Measurements from ENCODE around the gene PPM1B. TPM values are rescaled to one million over a fixed set of nuclear protein-coding genes. Genes with fewer than 3 reads are reported as not detected.
"Not testable (repeated sequence)": the region's sequence is repeated elsewhere in the genome, so short reads cannot be mapped to it uniquely, and the experiment has no call there.

Gene PPM1B
- total RNA-seq, 4 donors from 2014 or later, result 73.5 to 124 (median 101) TPM

GRCh38 chr2:44126106-44126797 is 42.4 kb upstream of the PPM1B start:
- intact Hi-C loops (cut with DNase I; ENCODE audit: low total_unique reads), result loop anchor here (5.0 kb wide), 1 partner anchor 39 kb away; no protein-coding TSS in a partner anchor
- TF ChIP-seq POLR2A (IDR thresholded peaks at IDR 0.05) (peak; percentile 8 to 19), CTCF (IDR thresholded peaks at IDR 0.05 in 4 of 5, conservative IDR thresholded peaks at IDR 0.05 in 1 of 5) (no peak)
- Histone ChIP-seq H3K36me3 (no peaks in the 10 kb centered on the region), H3K27ac (peak overlapping the region; percentile 83 to 90 (median 89)), H3K4me1 (peaks cover 29 to 34% of the 10 kb centered on the region in 2 donors), H3K27me3 (no peaks in the 10 kb centered on the region), H3K9me3 (no peaks in the 10 kb centered on the region), H3K4me3 (peak overlapping the region in 1 of 4 donors; percentile 16)
- peak; percentile 72 to 79 for DNase-seq
- peak; percentile 85 to 88 for ATAC-seq
- in situ Hi-C loops (cut with MboI; ENCODE audit: low sequenced_read_pairs in 4 of 4), result no loop called here

DNA sequence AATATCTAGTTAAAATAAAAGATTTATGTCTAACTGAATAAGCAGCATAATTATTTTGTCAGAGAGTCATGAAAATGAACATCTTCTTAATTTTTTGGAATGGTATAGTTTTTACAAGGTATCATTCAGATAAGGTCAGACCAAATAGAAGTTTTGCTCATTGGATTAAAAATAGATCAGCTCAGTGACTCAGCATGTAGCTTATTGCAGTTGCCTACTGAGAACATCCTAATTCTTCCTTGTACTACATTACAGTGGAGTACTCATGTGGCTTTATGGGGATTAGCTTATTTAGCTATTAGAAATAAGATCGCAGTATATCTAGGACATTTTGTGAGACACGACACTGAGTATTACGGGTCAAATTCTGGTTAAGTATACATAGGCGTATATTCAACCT is 38.2 kb upstream of the PPM1B start:
- Histone ChIP-seq H3K36me3 (no peaks in the 10 kb centered on the region), H3K27ac (peak overlapping the region; percentile 80 to 89 (median 86)), H3K4me1 (peaks cover 29 to 38% of the 10 kb centered on the region in 2 donors), H3K9me3 (no peaks in the 10 kb centered on the region), H3K4me3 (peak overlapping the region in 1 of 4 donors; percentile 14), H3K27me3 (no peaks in the 10 kb centered on the region)
- ATAC-seq (peak; percentile 75 to 76), DNase-seq (no peak)
- in situ Hi-C loops (cut with MboI; ENCODE audit: low sequenced_read_pairs in 4 of 4), result no loop called here
- TF ChIP-seq POLR2A (IDR thresholded peaks at IDR 0.05), result peak in 1 of 2 donors; percentile 17
- no peak for TF ChIP-seq CTCF (IDR thresholded peaks at IDR 0.05 in 4 of 5, conservative IDR thresholded peaks at IDR 0.05 in 1 of 5)
- intact Hi-C loops (cut with DNase I; ENCODE audit: low total_unique reads), result no loop called here

- ATAC-seq (peak in 1 of 2 donors; percentile 19), DNase-seq (no peak)
- Histone ChIP-seq H3K27ac (peak overlapping the region; percentile 80 to 89 (median 86)), H3K36me3 (no peaks in the 10 kb centered on the region), H3K9me3 (no peaks in the 10 kb centered on the region), H3K4me1 (peaks cover 34 to 39% of the 10 kb centered on the region in 2 donors), H3K4me3 (peak overlapping the region in 1 of 4 donors; percentile 14), H3K27me3 (no peaks in the 10 kb centered on the region)
- in situ Hi-C loops (cut with MboI; ENCODE audit: low sequenced_read_pairs in 4 of 4), result no loop called here
- intact Hi-C loops (cut with DNase I; ENCODE audit: low total_unique reads), result no loop called here
- TF ChIP-seq POLR2A (IDR thresholded peaks at IDR 0.05) (no peak), CTCF (IDR thresholded peaks at IDR 0.05 in 4 of 5, conservative IDR thresholded peaks at IDR 0.05 in 1 of 5) (no peak)
Measured at GRCh38 chr2:44131177-44131576, 37.5 kb upstream of the PPM1B start.

DNA sequence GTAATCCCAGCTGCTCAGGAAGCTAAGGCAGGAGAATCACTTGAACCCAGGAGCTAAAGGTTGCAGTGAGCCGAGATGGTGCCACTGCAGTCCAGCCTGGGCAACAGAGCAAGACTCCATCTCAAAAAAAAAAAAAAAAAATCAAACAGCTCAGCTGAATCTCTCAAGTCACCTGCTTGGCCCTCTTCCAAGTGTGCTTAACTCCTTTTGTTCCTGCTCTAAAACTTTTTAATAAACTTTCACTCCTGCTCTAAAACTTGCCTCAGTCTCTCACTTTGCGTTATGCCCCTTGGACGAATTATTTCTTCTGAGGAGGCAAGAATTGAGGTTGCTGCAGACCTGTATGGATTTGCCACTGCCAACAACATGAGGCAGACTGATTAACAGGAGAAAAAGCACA is 35.1 kb upstream of the PPM1B start:
- intact Hi-C loops (cut with DNase I; ENCODE audit: low total_unique reads); ATAC-seq: not testable (repeated sequence)

GRCh38 chr2:44134848-44135247 is 33.8 kb upstream of the PPM1B start:
- TF ChIP-seq POLR2A (IDR thresholded peaks at IDR 0.05), result no peak
- TF ChIP-seq CTCF (IDR thresholded peaks at IDR 0.05 in 4 of 5, conservative IDR thresholded peaks at IDR 0.05 in 1 of 5), result no peak
- peaks cover 21 to 27% of the 10 kb centered on the region in 2 donors for H3K4me1 ChIP-seq
- H3K36me3 ChIP-seq, result no peaks in the 10 kb centered on the region
- no peak for DNase-seq
- H3K4me3 ChIP-seq, result no peak overlapping the region
- H3K27ac ChIP-seq, result no peak overlapping the region
- H3K27me3 ChIP-seq, result no peaks in the 10 kb centered on the region
- H3K9me3 ChIP-seq, result no peaks in the 10 kb centered on the region
- intact Hi-C loops (cut with DNase I; ENCODE audit: low total_unique reads) (no loop called here), in situ Hi-C loops (cut with MboI; ENCODE audit: low sequenced_read_pairs in 4 of 4) (no loop called here)
- no peak for ATAC-seq

More for the DNA sequence above, 35.1 kb upstream of the PPM1B start:
- DNase-seq; H3K27ac ChIP-seq; H3K27me3 ChIP-seq; H3K9me3 ChIP-seq; in situ Hi-C loops (cut with MboI; ENCODE audit: low sequenced_read_pairs in 4 of 4); H3K4me3 ChIP-seq; H3K36me3 ChIP-seq: not testable (repeated sequence)
- H3K4me1 ChIP-seq, result peaks cover 25 to 32% of the 10 kb centered on the region in 2 donors

Data from gastrocnemius medialis (tissue), 4 donors.